Measurements from ENCODE around the gene SSPN. TPM values are rescaled to one million over a fixed set of nuclear protein-coding genes. Genes with fewer than 3 reads are reported as not detected.

The SSPN gene
- total and polyA plus RNA-seq, 9 of the 15 experiments (the other 6 are each of a cell fraction or from before 2014, with no cell fraction given) = 0.40 TPM; not detected in 8

DNA sequence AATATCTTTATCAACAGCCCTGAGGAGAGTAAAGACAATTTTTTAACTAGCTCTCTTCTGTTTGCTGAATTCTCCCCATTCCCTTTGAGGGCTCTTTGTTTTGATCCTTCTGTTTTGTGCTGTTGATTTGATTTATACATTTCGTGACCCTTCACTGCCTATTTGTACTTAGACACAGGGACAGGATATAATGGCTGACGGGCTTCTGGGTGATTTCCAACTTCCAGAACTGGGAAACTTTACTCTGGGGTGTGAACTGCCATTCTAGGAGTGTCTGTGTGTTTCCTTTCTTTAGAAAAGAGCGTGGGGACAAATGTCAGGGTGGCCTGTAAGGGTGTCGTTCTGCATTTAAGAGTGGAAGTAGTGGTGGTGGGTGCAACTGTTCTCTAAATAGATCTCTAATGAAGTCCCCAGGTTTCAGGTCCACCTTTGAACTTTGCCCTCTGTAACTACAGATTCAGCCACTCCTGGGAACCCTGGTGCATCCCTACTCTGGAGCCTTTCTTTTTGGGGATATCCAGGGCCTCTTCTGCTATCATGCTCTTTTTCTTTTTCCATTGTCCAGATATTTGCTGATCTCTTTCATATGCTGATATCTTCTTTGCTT is 22.3 kb upstream of the SSPN start:
- in situ Hi-C loops (cut with MboI) = no loop called here

More for the DNA sequence above, 22.3 kb upstream of the SSPN start:
- Histone ChIP-seq H3K27ac (ENCODE audit: extremely low read depth, low read depth, low read length) (no peak overlapping the region), H3K79me2 (ENCODE audit: control insufficient read depth, insufficient read depth, low read length) (no peaks in the 10 kb centered on the region), H3K27me3 (ENCODE audit: control insufficient read depth in 2 of 2, insufficient read depth in 2 of 2, low read length in 2 of 2) (peaks cover 0 to 6% of the 10 kb centered on the region in 2 experiments; a peak in 2 of 5 replicates), H3K36me3 (ENCODE audit: control insufficient read depth, insufficient read depth, low read length) (no peaks in the 10 kb centered on the region), H3K9me3 (replicated peaks; ENCODE audit: control insufficient read depth, insufficient read depth, low read depth, low read length) (no peaks in the 10 kb centered on the region), H3K9ac (ENCODE audit: insufficient read depth in 1 of 2, low read depth in 2 of 2, low read length in 2 of 2) (no peak overlapping the region), H3K4me1 (replicated peaks in 1 of 2; ENCODE audit: control insufficient read depth in 2 of 2, insufficient read depth in 2 of 2, low read length in 2 of 2) (no peaks in the 10 kb centered on the region), H2AFZ (ENCODE audit: low read depth, low read length) (no peak overlapping the region), H3K4me2 (ENCODE audit: insufficient read depth, low read length) (no peak overlapping the region), H3K9me1 (ENCODE audit: control insufficient read depth, insufficient read depth, low read length) (no peaks in the 10 kb centered on the region), H3K4me3 (no peak overlapping the region), H4K20me1 (replicated peaks; ENCODE audit: control insufficient read depth, insufficient read depth, low read length) (no peaks in the 10 kb centered on the region)
- CTCF ChIA-PET (ENCODE audit: low intra/inter-chr PET ratio) = no interaction called here
- no peak for FAIRE-seq
- no peak for TF ChIP-seq ZNF583 (CRISPR knock-in tag; IDR thresholded peaks at IDR 0.05)
- TF ChIP-seq SPI1 (IDR thresholded peaks at IDR 0.05; ENCODE audit: borderline replicate concordance, low read depth, low read length) = no peak
- TF ChIP-seq, protein P1, sequence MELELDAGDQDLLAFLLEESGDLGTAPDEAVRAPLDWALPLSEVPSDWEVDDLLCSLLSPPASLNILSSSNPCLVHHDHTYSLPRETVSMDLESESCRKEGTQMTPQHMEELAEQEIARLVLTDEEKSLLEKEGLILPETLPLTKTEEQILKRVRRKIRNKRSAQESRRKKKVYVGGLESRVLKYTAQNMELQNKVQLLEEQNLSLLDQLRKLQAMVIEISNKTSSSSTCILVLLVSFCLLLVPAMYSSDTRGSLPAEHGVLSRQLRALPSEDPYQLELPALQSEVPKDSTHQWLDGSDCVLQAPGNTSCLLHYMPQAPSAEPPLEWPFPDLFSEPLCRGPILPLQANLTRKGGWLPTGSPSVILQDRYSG (tag; conservative IDR thresholded peaks at IDR 0.05; ENCODE audit: low read depth) = no peak
- TF ChIP-seq, protein P2, sequence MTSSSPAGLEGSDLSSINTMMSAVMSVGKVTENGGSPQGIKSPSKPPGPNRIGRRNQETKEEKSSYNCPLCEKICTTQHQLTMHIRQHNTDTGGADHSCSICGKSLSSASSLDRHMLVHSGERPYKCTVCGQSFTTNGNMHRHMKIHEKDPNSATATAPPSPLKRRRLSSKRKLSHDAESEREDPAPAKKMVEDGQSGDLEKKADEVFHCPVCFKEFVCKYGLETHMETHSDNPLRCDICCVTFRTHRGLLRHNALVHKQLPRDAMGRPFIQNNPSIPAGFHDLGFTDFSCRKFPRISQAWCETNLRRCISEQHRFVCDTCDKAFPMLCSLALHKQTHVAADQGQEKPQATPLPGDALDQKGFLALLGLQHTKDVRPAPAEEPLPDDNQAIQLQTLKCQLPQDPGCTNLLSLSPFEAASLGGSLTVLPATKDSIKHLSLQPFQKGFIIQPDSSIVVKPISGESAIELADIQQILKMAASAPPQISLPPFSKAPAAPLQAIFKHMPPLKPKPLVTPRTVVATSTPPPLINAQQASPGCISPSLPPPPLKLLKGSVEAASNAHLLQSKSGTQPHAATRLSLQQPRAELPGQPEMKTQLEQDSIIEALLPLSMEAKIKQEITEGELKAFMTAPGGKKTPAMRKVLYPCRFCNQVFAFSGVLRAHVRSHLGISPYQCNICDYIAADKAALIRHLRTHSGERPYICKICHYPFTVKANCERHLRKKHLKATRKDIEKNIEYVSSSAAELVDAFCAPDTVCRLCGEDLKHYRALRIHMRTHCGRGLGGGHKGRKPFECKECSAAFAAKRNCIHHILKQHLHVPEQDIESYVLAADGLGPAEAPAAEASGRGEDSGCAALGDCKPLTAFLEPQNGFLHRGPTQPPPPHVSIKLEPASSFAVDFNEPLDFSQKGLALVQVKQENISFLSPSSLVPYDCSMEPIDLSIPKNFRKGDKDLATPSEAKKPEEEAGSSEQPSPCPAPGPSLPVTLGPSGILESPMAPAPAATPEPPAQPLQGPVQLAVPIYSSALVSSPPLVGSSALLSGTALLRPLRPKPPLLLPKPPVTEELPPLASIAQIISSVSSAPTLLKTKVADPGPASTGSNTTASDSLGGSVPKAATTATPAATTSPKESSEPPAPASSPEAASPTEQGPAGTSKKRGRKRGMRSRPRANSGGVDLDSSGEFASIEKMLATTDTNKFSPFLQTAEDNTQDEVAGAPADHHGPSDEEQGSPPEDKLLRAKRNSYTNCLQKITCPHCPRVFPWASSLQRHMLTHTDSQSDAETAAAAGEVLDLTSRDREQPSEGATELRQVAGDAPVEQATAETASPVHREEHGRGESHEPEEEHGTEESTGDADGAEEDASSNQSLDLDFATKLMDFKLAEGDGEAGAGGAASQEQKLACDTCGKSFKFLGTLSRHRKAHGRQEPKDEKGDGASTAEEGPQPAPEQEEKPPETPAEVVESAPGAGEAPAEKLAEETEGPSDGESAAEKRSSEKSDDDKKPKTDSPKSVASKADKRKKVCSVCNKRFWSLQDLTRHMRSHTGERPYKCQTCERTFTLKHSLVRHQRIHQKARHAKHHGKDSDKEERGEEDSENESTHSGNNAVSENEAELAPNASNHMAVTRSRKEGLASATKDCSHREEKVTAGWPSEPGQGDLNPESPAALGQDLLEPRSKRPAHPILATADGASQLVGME (CRISPR knock-in tag; IDR thresholded peaks at IDR 0.05) = no peak
- 0% methylated on average over 4 of the region's 4 CpGs for WGBS (ENCODE audit: insufficient coverage, low coverage, missing lambda C conversion rate)
- intact Hi-C loops (cut with micrococcal nuclease) = no loop called here
- BruUV-seq (replicated peaks) = no TSS peak
- DNase-seq (ENCODE audit: extremely low read depth in 1 of 4, low spot score in 3 of 4) = no peak
- POLR2A ChIA-PET = no interaction called here
- ATAC-seq = no peak

All from K562 (cell line).